ENCODE measurements around the gene SPX.

The SPX gene

GRCh38 chr12:21566223-21566906 is 40.3 kb downstream of the SPX start:
- TF ChIP-seq CTCF (IDR thresholded peaks at IDR 0.05; ENCODE audit: extremely low read depth, insufficient read depth, missing control alignments) = no peak
- in situ Hi-C loops (cut with MboI; ENCODE audit: low pct_unique_long_range_greater_than_20kb, low sequenced_read_pairs, unreplicated experiment) = no loop called here
- no peak for DNase-seq (ENCODE audit: low spot score)

GRCh38 chr12:21566907-21567394 is 40.9 kb downstream of the SPX start:
- in situ Hi-C loops (cut with MboI; ENCODE audit: low pct_unique_long_range_greater_than_20kb, low sequenced_read_pairs, unreplicated experiment) = no loop called here
- TF ChIP-seq CTCF (IDR thresholded peaks at IDR 0.05; ENCODE audit: extremely low read depth, insufficient read depth, missing control alignments) = no peak
- no peak for DNase-seq (ENCODE audit: low spot score)

- no peak for TF ChIP-seq CTCF (IDR thresholded peaks at IDR 0.05; ENCODE audit: extremely low read depth, insufficient read depth, missing control alignments)
- in situ Hi-C loops (cut with MboI; ENCODE audit: low pct_unique_long_range_greater_than_20kb, low sequenced_read_pairs, unreplicated experiment) = no loop called here
- no peak for DNase-seq (ENCODE audit: low spot score)
Measured at GRCh38 chr12:21568115-21568514, 42.0 kb downstream of the SPX start.

GRCh38 chr12:21571046-21571445 is 45.0 kb downstream of the SPX start:
- in situ Hi-C loops (cut with MboI; ENCODE audit: low pct_unique_long_range_greater_than_20kb, low sequenced_read_pairs, unreplicated experiment) = no loop called here
- DNase-seq (ENCODE audit: low spot score) = no peak
- TF ChIP-seq CTCF (IDR thresholded peaks at IDR 0.05; ENCODE audit: extremely low read depth, insufficient read depth, missing control alignments) = no peak

- in situ Hi-C loops (cut with MboI; ENCODE audit: low pct_unique_long_range_greater_than_20kb, low sequenced_read_pairs, unreplicated experiment) = no loop called here
- DNase-seq (ENCODE audit: low spot score) = no peak
- no peak for TF ChIP-seq CTCF (IDR thresholded peaks at IDR 0.05; ENCODE audit: extremely low read depth, insufficient read depth, missing control alignments)
Measured at GRCh38 chr12:21573733-21574358, 47.8 kb downstream of the SPX start.

GRCh38 chr12:21576431-21576830 is 50.3 kb downstream of the SPX start:
- DNase-seq (ENCODE audit: low spot score) = no peak

More at GRCh38 chr12:21576431-21576830, 50.3 kb downstream of the SPX start:
- in situ Hi-C loops (cut with MboI; ENCODE audit: low pct_unique_long_range_greater_than_20kb, low sequenced_read_pairs, unreplicated experiment) = no loop called here
- no peak for TF ChIP-seq CTCF (IDR thresholded peaks at IDR 0.05; ENCODE audit: extremely low read depth, insufficient read depth, missing control alignments)

Data from GM13977 (cell line).